IMR-90 (cell line): Measurements from ENCODE around the gene STAM2. TPM values are rescaled to one million over a fixed set of nuclear protein-coding genes. Genes with fewer than 3 reads are reported as not detected.

ENCODE experiments used
- ATAC-seq: fragments of 200-7000 bp; cut with Tn5 transposase; 2 replicates; pipeline ENCODE4 v1.9.1; 2020; ENCODE audit warnings: low read depth, mild to moderate bottlenecking, moderate library complexity
- BruUV-seq: library from RNA; stranded (reverse); fragments of 400-500 nt; replicated peaks from 2 replicates; lab custom pipeline; 2021; lab: Mats Ljungman, UMichigan
- CTCF ChIA-PET: fragments of 300-600 bp; formaldehyde crosslinking; extraction: SDS; loops from one replicate; lab custom pipeline; 2021; ENCODE audit warnings: antibody characterized with exemption; lab: Yijun Ruan, JAX
- POLR2A ChIA-PET: fragments of 300-600 bp; sonication (Branson Sonifier 250); formaldehyde crosslinking; loops from one replicate; lab custom pipeline; 2022; ENCODE audit warnings: antibody characterized with exemption; ENCODE audit not compliant: unreplicated experiment; lab: Charles Lee
- DNase-seq: peaks from one replicate; pipeline ENCODE4 v3.0.0; 2013
- H2AFZ ChIP-seq: replicated peaks from 2 replicates; pipeline ENCODE3; 2013; ENCODE audit warnings: low read length, mild to moderate bottlenecking; ENCODE audit not compliant: poor library complexity
- H2AK5ac ChIP-seq: 2 replicates; pipeline ENCODE4 v1.6.1; 2013; ENCODE audit warnings: low read depth, low read length, inconsistent platforms
- H2AK9ac ChIP-seq: replicated peaks from 2 replicates; pipeline ENCODE3; 2013; ENCODE audit warnings: mild to moderate bottlenecking, low read depth, low read length, moderate library complexity; ENCODE audit not compliant: poor library complexity
- H2BK120ac ChIP-seq: 2 replicates; pipeline ENCODE4 v1.6.1; 2013; ENCODE audit warnings: low read depth, low read length, inconsistent platforms
- H2BK15ac ChIP-seq: 3 replicates; pipeline ENCODE4 v1.6.1; 2013; ENCODE audit warnings: low read depth, low read length, inconsistent platforms
- H2BK20ac ChIP-seq: 2 replicates; pipeline ENCODE4 v1.6.1; 2013; ENCODE audit warnings: low read depth, mild to moderate bottlenecking, inconsistent platforms, low read length, moderate library complexity
- H2BK5ac ChIP-seq: 2 replicates; pipeline ENCODE4 v1.6.1; 2013; ENCODE audit warnings: mild to moderate bottlenecking, low read depth, low read length, inconsistent platforms; ENCODE audit not compliant: poor library complexity, severe bottlenecking
- H3K14ac ChIP-seq: replicated peaks from 2 replicates; pipeline ENCODE4 v1.6.1; 2013; ENCODE audit warnings: low read depth, low read length, inconsistent platforms
- H3K18ac ChIP-seq: 2 replicates; pipeline ENCODE4 v1.6.1; 2013; ENCODE audit warnings: low read depth, low read length, control low read depth
- H3K23ac ChIP-seq: 2 replicates; pipeline ENCODE4 v1.6.1; 2013; ENCODE audit warnings: low read depth, low read length, inconsistent platforms
- H3K27ac ChIP-seq: 2 replicates; pipeline ENCODE4 v1.5.1; 2013; ENCODE audit warnings: mild to moderate bottlenecking, control low read depth, low read length; ENCODE audit not compliant: insufficient read depth
- H3K27me3 ChIP-seq: 2 replicates; pipeline ENCODE4 v1.6.1; 2013; ENCODE audit warnings: low read length; ENCODE audit not compliant: control insufficient read depth, insufficient read depth
- H3K36me3 ChIP-seq: 2 replicates; pipeline ENCODE4 v1.6.1; 2013; ENCODE audit warnings: low read length, mixed read lengths; ENCODE audit not compliant: control insufficient read depth, insufficient read depth
- H3K4ac ChIP-seq: 2 replicates; pipeline ENCODE4 v1.6.1; 2013; ENCODE audit warnings: low read depth, low read length, inconsistent platforms
- H3K4me1 ChIP-seq: 2 replicates; pipeline ENCODE4 v1.6.1; 2013; ENCODE audit warnings: low read length, mixed read lengths; ENCODE audit not compliant: control insufficient read depth, insufficient read depth
- H3K4me2 ChIP-seq: 2 replicates; pipeline ENCODE4 v1.6.1; 2013; ENCODE audit warnings: low read depth, mild to moderate bottlenecking, control low read depth, low read length, moderate library complexity
- H3K4me3 ChIP-seq: 2 replicates; pipeline ENCODE4 v1.5.1; 2013; ENCODE audit warnings: low read depth, mild to moderate bottlenecking, control low read depth, low read length, moderate library complexity; ENCODE audit not compliant: insufficient read depth
- H3K56ac ChIP-seq: 2 replicates; pipeline ENCODE4 v1.6.1; 2013; ENCODE audit warnings: low read length, inconsistent platforms; ENCODE audit not compliant: insufficient read depth; ENCODE audit errors: extremely low read depth
- H3K79me1 ChIP-seq, 2 experiments: 2 replicates each; pipeline ENCODE4 v1.6.1; 2013; ENCODE audit warnings: low read length in 2 of 2, inconsistent platforms in 1 of 2, low read depth in 1 of 2
- H3K9ac ChIP-seq: 2 replicates; pipeline ENCODE4 v1.6.1; 2013; ENCODE audit warnings: low read depth, low read length, control low read depth
- H3K9me1 ChIP-seq: 2 replicates; pipeline ENCODE4 v1.6.1; 2013; ENCODE audit warnings: low read length, inconsistent platforms; ENCODE audit not compliant: insufficient read depth
- H3K9me3 ChIP-seq: 2 replicates; pipeline ENCODE4 v1.6.1; 2013; ENCODE audit warnings: low read length; ENCODE audit not compliant: control insufficient read depth, insufficient read depth
- H4K20me1 ChIP-seq: 2 replicates; pipeline ENCODE4 v1.6.1; 2013; ENCODE audit warnings: low read length, inconsistent platforms; ENCODE audit not compliant: insufficient read depth
- H4K5ac ChIP-seq: 2 replicates; pipeline ENCODE4 v1.6.1; 2013; ENCODE audit warnings: mild to moderate bottlenecking, low read depth, low read length, control low read depth
- H4K8ac ChIP-seq, 2 experiments: 2 replicates each; pipeline ENCODE4 v1.6.1; 2013; ENCODE audit warnings: low read depth in 2 of 2, low read length in 2 of 2, control low read depth in 1 of 2, inconsistent platforms in 1 of 2
- H4K91ac ChIP-seq: 2 replicates; pipeline ENCODE4 v1.6.1; 2013; ENCODE audit warnings: low read depth, low read length, inconsistent platforms; ENCODE audit not compliant: insufficient read depth
- BHLHE40 ChIP-seq: fragments of 150-350 bp; IDR thresholded peaks from 2 replicates; pipeline ENCODE4 v1.6.1; 2016; ENCODE audit warnings: mild to moderate bottlenecking, low read depth, low read length
- CEBPB ChIP-seq: IDR thresholded peaks from 2 replicates; pipeline ENCODE4 v1.6.1; 2012; ENCODE audit warnings: low read depth, low read length, improper control_type of control experiment
- CTCF ChIP-seq: conservative IDR thresholded peaks from 2 replicates; pipeline ENCODE4 v1.5.1; 2012; ENCODE audit warnings: mild to moderate bottlenecking, low read depth, low read length, improper control_type of control experiment
- FOS ChIP-seq: fragments of 150-350 bp; IDR thresholded peaks from 2 replicates; pipeline ENCODE4 v1.6.1; 2016; ENCODE audit warnings: low read depth, low read length
- MAFK ChIP-seq: IDR thresholded peaks from 2 replicates; pipeline ENCODE4 v1.6.1; 2012; ENCODE audit warnings: low read depth, low read length, improper control_type of control experiment
- MXI1 ChIP-seq: IDR thresholded peaks from 2 replicates; pipeline ENCODE4 v1.6.1; 2012; ENCODE audit warnings: low read depth, mild to moderate bottlenecking, low read length, moderate library complexity, borderline replicate concordance
- POLR2A ChIP-seq: IDR thresholded peaks from 2 replicates; pipeline ENCODE4 v1.6.1; 2012; ENCODE audit warnings: mild to moderate bottlenecking, low read depth, low read length
- RAD21 ChIP-seq: IDR thresholded peaks from 2 replicates; pipeline ENCODE4 v1.6.1; 2012; ENCODE audit warnings: low read length, improper control_type of control experiment
- RFX5 ChIP-seq: IDR thresholded peaks from 2 replicates; pipeline ENCODE4 v1.8.0; 2012; ENCODE audit warnings: low read depth, mild to moderate bottlenecking, low read length, moderate library complexity
- SMC3 ChIP-seq: fragments of 150-350 bp; IDR thresholded peaks from 2 replicates; pipeline ENCODE4 v1.6.1; 2016; ENCODE audit warnings: low read depth, mild to moderate bottlenecking, antibody characterized with exemption, low read length, moderate library complexity
- USF2 ChIP-seq: fragments of 150-350 bp; IDR thresholded peaks from 2 replicates; pipeline ENCODE4 v1.6.1; 2017; ENCODE audit warnings: mild to moderate bottlenecking, antibody characterized with exemption, low read length, low read depth
- WGBS, 2 experiments: methylation state at CpG; one replicate each; pipeline versions ENCODE4 v1.1.5 to v1.1.7; 2013; ENCODE audit warnings: missing lambda C conversion rate in 2 of 2; ENCODE audit not compliant: insufficient read length in 1 of 2; ENCODE audit errors: extremely low coverage in 2 of 2; 5-methylcytosine and 5-hydroxymethylcytosine counted together
- dilution Hi-C: fragments of 300-500 bp; cut with HindIII; formaldehyde crosslinking; loops from one replicate; pipeline ENCODE4 v1.14.3; 2018; ENCODE audit warnings: low sequenced_read_pairs; ENCODE audit not compliant: unreplicated experiment
- in situ Hi-C: fragments of 300-500 bp; cut with MboI; formaldehyde crosslinking; loops from 3 replicates; pipeline ENCODE4 v1.14.3; 2019; ENCODE audit warnings: low sequenced_read_pairs, inconsistent platforms, mixed read lengths
- intact Hi-C: fragments of 100-400 bp; cut with micrococcal nuclease; formaldehyde crosslinking; loops from 2 replicates; pipeline ENCODE4 v1.10.0; 2022
- polyA plus RNA-seq, 3 experiments: library from polyadenylated mRNA; depleted of rRNA; stranded (reverse); fragments of >200 nt; gene quantifications; 2 replicates each; pipeline ENCODE4 v1.2.3, GENCODE V29; 2012; ENCODE audit warnings: low replicate concordance in 1 of 3
- total RNA-seq: library from RNA; depleted of rRNA; stranded (reverse); fragments of >200 nt; gene quantifications from 2 replicates; pipeline ENCODE4 v1.2.3, GENCODE V29; 2012

The STAM2 gene
- total and polyA plus RNA-seq, 2 of the 4 experiments (the other 2 are of a cell fraction): 12.5 to 29.2 TPM

GRCh38 chr2:152189622-152190495 is 14.3 kb upstream of the STAM2 start:
- dilution Hi-C loops: loop anchor here (25.0 kb wide), 1 partner anchor 447 kb away; no protein-coding TSS in a partner anchor
- TF ChIP-seq CEBPB (no peak), BHLHE40 (no peak), RFX5 (no peak), MAFK (peak; percentile 2; the same call in 1 of the 2 replicates), RAD21 (peak; percentile 97), MXI1 (no peak), USF2 (no peak), SMC3 (peak; percentile 99), POLR2A (peak; percentile 52; the same call in 1 of the 2 replicates), FOS (no peak), CTCF (peak; percentile 96)
- in situ Hi-C loops: loop anchor here (5.0 kb wide), 1 partner anchor 437 kb away; no protein-coding TSS in a partner anchor

More at GRCh38 chr2:152189622-152190495, 14.3 kb upstream of the STAM2 start:
- H4K91ac ChIP-seq: no peak overlapping the region
- H2AK5ac ChIP-seq: no peak overlapping the region
- H3K9ac ChIP-seq: no peak overlapping the region
- H3K18ac ChIP-seq: no peak overlapping the region
- no peak overlapping the region for H2BK20ac ChIP-seq
- no peak overlapping the region for H3K4ac ChIP-seq
- intact Hi-C loops: loop anchor here (1.0 to 5.0 kb wide), 4 partner anchors 145 to 445 kb away; partner anchors contain the start of gene FMNL2
- H2BK5ac ChIP-seq: no peak overlapping the region
- no peaks in the 10 kb centered on the region for H3K9me3 ChIP-seq
- no peaks in the 10 kb centered on the region for H4K20me1 ChIP-seq
- 0 out of 3 replicates have a peak overlapping the region, but pooled peaks have one; percentile 12 for H2BK15ac ChIP-seq
- H3K36me3 ChIP-seq: no peaks in the 10 kb centered on the region
- H3K9me1 ChIP-seq: no peaks in the 10 kb centered on the region
- no peak overlapping the region for H2AK9ac ChIP-seq
- no peak overlapping the region for H4K5ac ChIP-seq
- H3K23ac ChIP-seq: no peak overlapping the region
- ChIA-PET POLR2A (no interaction called here), CTCF (interaction anchor here (0.6 to 1.5 kb wide), 8 partner anchors 14 to 459 kb away, joined by 3 to 7 read pairs (median 3); partner anchors contain the start of gene STAM2)
- no CpG with 5 or more reads among the region's 8 CpGs for WGBS, 2 experiments
- H4K8ac ChIP-seq: no peak overlapping the region
- H3K56ac ChIP-seq: no peak overlapping the region
- H3K27me3 ChIP-seq: no peaks in the 10 kb centered on the region
- no peak overlapping the region for H2AFZ ChIP-seq
- H3K79me1 ChIP-seq: no peaks in the 10 kb centered on the region
- H3K27ac ChIP-seq: no peak overlapping the region
- H3K4me2 ChIP-seq: no peak overlapping the region
- no peak overlapping the region for H2BK120ac ChIP-seq
- peak; percentile 77 for DNase-seq
- BruUV-seq: no TSS peak
- H3K4me3 ChIP-seq: no peak overlapping the region
- peak; percentile 99 for ATAC-seq
- H3K4me1 ChIP-seq: no peaks in the 10 kb centered on the region
- no peak overlapping the region for H3K14ac ChIP-seq
